ENCODE results near the gene SIK2. TPM values are rescaled to one million over a fixed set of nuclear protein-coding genes. Genes with fewer than 3 reads are reported as not detected.

The SIK2 gene
- polyA plus RNA-seq, 4 donors = 18.7 to 24.0 (median 21.3) TPM

DNA sequence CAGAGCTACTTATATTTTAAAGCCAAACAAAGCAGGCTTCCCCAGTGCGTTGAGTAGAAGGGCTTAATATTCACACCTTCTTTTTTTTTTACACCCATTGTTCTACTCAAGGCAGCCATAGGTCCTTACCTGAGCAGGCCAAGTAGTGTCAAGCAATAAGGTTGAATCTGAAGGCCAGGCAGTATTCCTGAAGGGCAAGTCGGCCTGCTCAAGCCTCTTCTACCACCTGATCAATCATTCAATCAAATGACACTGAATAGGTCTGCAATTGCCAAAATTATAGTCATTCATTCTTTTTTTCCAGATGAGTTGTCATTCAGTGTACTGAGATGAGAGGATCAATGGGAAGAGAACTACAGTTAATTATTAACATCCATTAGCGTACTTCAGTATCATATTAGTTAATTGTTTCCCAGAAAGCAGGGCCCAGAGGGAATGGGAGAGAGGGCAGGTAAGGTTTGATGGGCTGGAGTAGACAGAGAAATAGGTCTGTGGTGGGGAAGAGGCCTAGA is 175.9 kb downstream of the SIK2 start:
- DNase-seq (ENCODE audit: low read depth in 4 of 4, low spot score in 2 of 4) = no peak

DNA sequence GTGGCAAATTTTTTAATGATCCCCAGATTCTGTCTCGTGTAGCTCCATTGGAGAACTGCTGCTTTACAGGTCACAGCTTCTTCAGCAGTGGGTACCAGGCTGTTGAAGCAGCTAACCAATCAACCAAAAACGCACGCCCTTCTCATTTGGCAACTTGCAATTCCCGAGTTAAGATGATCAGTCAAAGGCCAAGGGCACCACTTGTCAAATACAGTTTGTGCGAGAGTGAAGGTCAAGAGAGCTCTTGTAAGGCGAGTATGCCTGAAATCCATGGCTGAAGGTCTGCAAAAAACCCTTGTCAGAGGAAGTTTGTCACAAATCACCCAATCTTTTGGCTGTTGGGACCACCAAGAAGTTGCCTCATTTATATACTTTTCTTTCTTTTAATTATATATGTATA is 176.9 kb downstream of the SIK2 start:
- no peak for DNase-seq (ENCODE audit: low read depth in 4 of 4, low spot score in 2 of 4)

Other genes with a start within 250 kb of the SIK2 start
- 1 to 10 TPM in 2 of 4 donors, under 1 TPM in 2; 0.59 to 1.5 (median 0.92) TPM for gene POU2AF1, start 223.2 kb upstream of the SIK2 start, polyA plus RNA-seq (ENCODE audit: insufficient read length in 4 of 4)
- not detected for gene BTG4, start 90.1 kb upstream of the SIK2 start, polyA plus RNA-seq (ENCODE audit: insufficient read length in 4 of 4)
- gene HOATZ, start 87.7 kb upstream of the SIK2 start, polyA plus RNA-seq (ENCODE audit: insufficient read length in 4 of 4) = under 1 TPM; 0.17 to 0.34 (median 0.24) TPM
- 1 to 10 TPM; 7.3 to 8.0 (median 7.5) TPM for gene LAYN, start 61.7 kb upstream of the SIK2 start, polyA plus RNA-seq (ENCODE audit: insufficient read length in 4 of 4)
- gene PPP2R1B, start 163.9 kb downstream of the SIK2 start, polyA plus RNA-seq (ENCODE audit: insufficient read length in 4 of 4) = 10 to 100 TPM; 19.2 to 26.6 (median 19.6) TPM

Data from left renal cortex interstitium (tissue), 4 donors.